Stimulated activated effector memory CD8-positive, alpha-beta T cell treated with anti-CD3 and anti-CD28 coated beads, Interleukin-12 subunit alpha, Interleukin-12 subunit beta, amount 100 ng/mL, for 72 hours (primary cell): ENCODE data around the gene PCDHGA9.

Experiments
- ATAC-seq: fragments of 150-1000 bp; cut with Tn5 transposase; 2 replicates; pipeline ENCODE4 v1.10.0; 2021
- DNase-seq, 2 donors: peaks; one replicate each; pipeline ENCODE4 v3.0.0; 2021 to 2022; ENCODE audit warnings: low spot score in 2 of 2
- H3K27ac Mint-ChIP-seq: one replicate; pipeline ENCODE4 v1.8.0; 2022; ENCODE audit warnings: mild to moderate bottlenecking, mixed read lengths
- H3K36me3 Mint-ChIP-seq: one replicate; pipeline ENCODE4 v1.8.0; 2022; ENCODE audit warnings: mild to moderate bottlenecking, mixed read lengths
- H3K4me1 Mint-ChIP-seq: one replicate; pipeline ENCODE4 v1.8.0; 2022; ENCODE audit warnings: mixed read lengths
- H3K4me3 Mint-ChIP-seq: one replicate; pipeline ENCODE4 v1.8.0; 2022; ENCODE audit warnings: mild to moderate bottlenecking, mixed read lengths
- H3K9me3 Mint-ChIP-seq: one replicate; pipeline ENCODE4 v1.8.0; 2022; ENCODE audit warnings: mixed read lengths

PCDHGA9 gene

GRCh38 chr5:141402553-141403243 is at the start of gene PCDHGA9:
TSS of gene PCDHGA9 (plus strand) at chr5:141402778. CDS start at chr5:141402953, 175 bp downstream.
- Mint-ChIP-seq H3K36me3 (no peaks in the 10 kb centered on the region), H3K27ac (no peak within 1 kb of the TSS), H3K4me3 (peak within 1 kb of the TSS; percentile 15), H3K9me3 (peaks cover 12% of the 10 kb centered on the region), H3K4me1 (no peaks in the 10 kb centered on the region)
- ATAC-seq = no peak
- DNase-seq = no peak

GRCh38 chr5:141354900-141355469 is 47.6 kb upstream of the PCDHGA9 start, which contains the start of gene PCDHGA4:
TSS of gene PCDHGA4 (plus strand) at chr5:141355021. CDS start at chr5:141355108, 87 bp downstream.
- Mint-ChIP-seq H3K4me1 (peaks cover 9% of the 10 kb centered on the region), H3K4me3 (peak within 1 kb of the TSS; percentile 39), H3K36me3 (no peaks in the 10 kb centered on the region), H3K9me3 (peaks cover 6% of the 10 kb centered on the region), H3K27ac (no peak within 1 kb of the TSS)
- ATAC-seq (no peak), DNase-seq (peak in 1 of 2 donors; percentile 45)

- ATAC-seq (no peak), DNase-seq (no peak)
- Mint-ChIP-seq H3K4me1 (peaks cover 6% of the 10 kb centered on the region), H3K36me3 (no peaks in the 10 kb centered on the region), H3K4me3 (no peak overlapping the region), H3K27ac (no peak overlapping the region), H3K9me3 (peaks cover 4% of the 10 kb centered on the region)
Observed at GRCh38 chr5:141355641-141356040, 46.9 kb upstream of the PCDHGA9 start.

GRCh38 chr5:141356133-141356532 is 46.4 kb upstream of the PCDHGA9 start:
- H3K4me1 Mint-ChIP-seq = peaks cover 6% of the 10 kb centered on the region
- no peaks in the 10 kb centered on the region for H3K36me3 Mint-ChIP-seq
- peaks cover 4% of the 10 kb centered on the region for H3K9me3 Mint-ChIP-seq
- no peak for ATAC-seq
- DNase-seq = no peak
- H3K27ac Mint-ChIP-seq = no peak overlapping the region
- H3K4me3 Mint-ChIP-seq = no peak overlapping the region

GRCh38 chr5:141356950-141357349 is 45.6 kb upstream of the PCDHGA9 start:
- Mint-ChIP-seq H3K36me3 (no peaks in the 10 kb centered on the region), H3K4me3 (no peak overlapping the region), H3K4me1 (peaks cover 6% of the 10 kb centered on the region), H3K27ac (no peak overlapping the region), H3K9me3 (peaks cover 7% of the 10 kb centered on the region)
- DNase-seq (no peak), ATAC-seq (no peak)

- Mint-ChIP-seq H3K36me3 (no peaks in the 10 kb centered on the region), H3K9me3 (peaks cover 10% of the 10 kb centered on the region), H3K4me1 (peaks cover 6% of the 10 kb centered on the region), H3K27ac (peak within 1 kb of the TSS; percentile 63), H3K4me3 (peak within 1 kb of the TSS; percentile 74)
- ATAC-seq (peak; percentile 28), DNase-seq (no peak)
Observed at GRCh38 chr5:141359790-141360426, 42.7 kb upstream of the PCDHGA9 start, which contains the start of gene PCDHGB2. TSS of gene PCDHGB2 (plus strand) at chr5:141359994. CDS start at chr5:141360136, 142 bp downstream.

- peaks cover 16% of the 10 kb centered on the region for H3K9me3 Mint-ChIP-seq
Observed at GRCh38 chr5:141360685-141361084, 41.9 kb upstream of the PCDHGA9 start.

GRCh38 chr5:141362719-141363118 is 39.9 kb upstream of the PCDHGA9 start:
- no peak for ATAC-seq
- Mint-ChIP-seq H3K9me3 (peaks cover 17% of the 10 kb centered on the region), H3K27ac (no peak overlapping the region)

More at GRCh38 chr5:141360685-141361084, 41.9 kb upstream of the PCDHGA9 start:
- Mint-ChIP-seq H3K27ac (no peak overlapping the region), H3K4me1 (peaks cover 6% of the 10 kb centered on the region), H3K36me3 (no peaks in the 10 kb centered on the region), H3K4me3 (no peak overlapping the region)
- no peak for DNase-seq
- no peak for ATAC-seq

GRCh38 chr5:141363952-141364660 is 38.5 kb upstream of the PCDHGA9 start, which contains the start of gene PCDHGA5:
TSS of gene PCDHGA5 (plus strand) at chr5:141364162. CDS start at chr5:141364331, 169 bp downstream.
- H3K9me3 Mint-ChIP-seq = peaks cover 17% of the 10 kb centered on the region
- H3K36me3 Mint-ChIP-seq = no peaks in the 10 kb centered on the region
- peaks cover 6% of the 10 kb centered on the region for H3K4me1 Mint-ChIP-seq
- ATAC-seq = no peak
- H3K27ac Mint-ChIP-seq = no peak within 1 kb of the TSS
- no peak for DNase-seq
- no peak within 1 kb of the TSS for H3K4me3 Mint-ChIP-seq

More at GRCh38 chr5:141362719-141363118, 39.9 kb upstream of the PCDHGA9 start:
- H3K36me3 Mint-ChIP-seq = no peaks in the 10 kb centered on the region
- H3K4me3 Mint-ChIP-seq = no peak overlapping the region
- no peak for DNase-seq
- H3K4me1 Mint-ChIP-seq = peaks cover 6% of the 10 kb centered on the region

GRCh38 chr5:141366016-141366896 is 36.3 kb upstream of the PCDHGA9 start:
- ATAC-seq (no peak), DNase-seq (no peak)
- no peak overlapping the region for H3K27ac Mint-ChIP-seq
- peaks cover 6% of the 10 kb centered on the region for H3K4me1 Mint-ChIP-seq
- H3K36me3 Mint-ChIP-seq = no peaks in the 10 kb centered on the region
- no peak overlapping the region for H3K4me3 Mint-ChIP-seq
- H3K9me3 Mint-ChIP-seq = peaks cover 17% of the 10 kb centered on the region

GRCh38 chr5:141369994-141370848 is 32.4 kb upstream of the PCDHGA9 start, which contains the start of gene PCDHGB3:
TSS of gene PCDHGB3 (plus strand) at chr5:141370242. CDS start at chr5:141370395, 153 bp downstream.
- no peak within 1 kb of the TSS for H3K27ac Mint-ChIP-seq
- peak; percentile 68 for ATAC-seq
- H3K36me3 Mint-ChIP-seq = no peaks in the 10 kb centered on the region
- H3K4me3 Mint-ChIP-seq = peak within 1 kb of the TSS; percentile 77
- peaks cover 17% of the 10 kb centered on the region for H3K9me3 Mint-ChIP-seq
- H3K4me1 Mint-ChIP-seq = peaks cover 6% of the 10 kb centered on the region
- DNase-seq = no peak

- Mint-ChIP-seq H3K4me1 (peaks cover 6% of the 10 kb centered on the region), H3K36me3 (no peaks in the 10 kb centered on the region), H3K9me3 (peaks cover 11% of the 10 kb centered on the region), H3K27ac (no peak overlapping the region), H3K4me3 (no peak overlapping the region)
- ATAC-seq (no peak), DNase-seq (no peak)
Observed at GRCh38 chr5:141371572-141372475, 30.8 kb upstream of the PCDHGA9 start.
